ENCODE data around the gene FAM20A. TPM values are rescaled to one million over a fixed set of nuclear protein-coding genes. Genes with fewer than 3 reads are reported as not detected.

FAM20A gene
- polyA plus RNA-seq, 1 donor (not counting 4 experiments of a cell fraction or from before 2014, with no cell fraction given) = not detected

- no peaks in the 10 kb centered on the region for H4K20me1 ChIP-seq (ENCODE audit: control insufficient read depth, extremely low read depth, insufficient read depth, low read length)
- H3K36me3 ChIP-seq (ENCODE audit: control insufficient read depth in 2 of 2, extremely low read depth in 1 of 2, insufficient read depth in 2 of 2, low read length in 2 of 2) = no peaks in the 10 kb centered on the region
- no peaks in the 10 kb centered on the region for H3K79me2 ChIP-seq (ENCODE audit: control insufficient read depth, insufficient read depth, low read length)
- dilution Hi-C loops (cut with MboI; ENCODE audit: extremely low pct_ligation_motif_present, low sequenced_read_pairs) = no loop called here
- no peaks in the 10 kb centered on the region for H3K4me1 ChIP-seq (ENCODE audit: control insufficient read depth, extremely low read depth, insufficient read depth, low read length)
- no peak for FAIRE-seq
- H3K4me3 ChIP-seq (ENCODE audit: control insufficient read depth in 2 of 3, extremely low read depth in 1 of 3, insufficient read depth in 2 of 3, low read depth in 1 of 3, low read length in 3 of 3) = no peak overlapping the region
- no peak overlapping the region for H3K9ac ChIP-seq (ENCODE audit: control insufficient read depth, extremely low read depth, insufficient read depth, low read length)
- TF ChIP-seq CTCF (optimal IDR thresholded peaks at IDR 0.05 in 1 of 3, IDR thresholded peaks at IDR 0.05 in 1 of 3, conservative IDR thresholded peaks at IDR 0.05 in 1 of 3; ENCODE audit: extremely low read depth in 1 of 3, insufficient read depth in 2 of 3, low read length in 3 of 3) (no peak), EZH2 (IDR thresholded peaks at IDR 0.05; ENCODE audit: low read length) (no peak)
- DNase-seq (ENCODE audit: low read depth, low spot score) = no peak
- no peaks in the 10 kb centered on the region for H3K9me1 ChIP-seq (ENCODE audit: control insufficient read depth, extremely low read depth, insufficient read depth, low read length)
- H3K9me3 ChIP-seq (ENCODE audit: control insufficient read depth, low read depth, low read length) = no peaks in the 10 kb centered on the region
- no peak overlapping the region for H3K27ac ChIP-seq (ENCODE audit: control insufficient read depth, insufficient read depth, low read length)
- H3K4me2 ChIP-seq (ENCODE audit: control insufficient read depth, extremely low read depth, insufficient read depth, low read depth, low read length) = no peak overlapping the region
- no peak overlapping the region for H2AFZ ChIP-seq (ENCODE audit: control insufficient read depth, low read length)
- no peaks in the 10 kb centered on the region for H3K27me3 ChIP-seq (ENCODE audit: control insufficient read depth, extremely low read depth, insufficient read depth, low read length)
Measured at GRCh38 chr17:68556551-68556950, 44.6 kb downstream of the FAM20A start.

GRCh38 chr17:68544111-68544915 lies 56.9 kb downstream of the FAM20A start:
- Histone ChIP-seq H3K4me2 (ENCODE audit: control insufficient read depth, extremely low read depth, insufficient read depth, low read depth, low read length) (no peak overlapping the region), H3K79me2 (ENCODE audit: control insufficient read depth, insufficient read depth, low read length) (no peaks in the 10 kb centered on the region), H4K20me1 (ENCODE audit: control insufficient read depth, extremely low read depth, insufficient read depth, low read length) (no peaks in the 10 kb centered on the region), H3K9me1 (ENCODE audit: control insufficient read depth, extremely low read depth, insufficient read depth, low read length) (no peaks in the 10 kb centered on the region), H3K27me3 (ENCODE audit: control insufficient read depth, extremely low read depth, insufficient read depth, low read length) (no peaks in the 10 kb centered on the region), H3K9me3 (ENCODE audit: control insufficient read depth, low read depth, low read length) (no peaks in the 10 kb centered on the region), H3K27ac (ENCODE audit: control insufficient read depth, insufficient read depth, low read length) (no peak overlapping the region), H2AFZ (ENCODE audit: control insufficient read depth, low read length) (no peak overlapping the region), H3K36me3 (ENCODE audit: control insufficient read depth in 2 of 2, extremely low read depth in 1 of 2, insufficient read depth in 2 of 2, low read length in 2 of 2) (peaks cover 0 to 11% of the 10 kb centered on the region in 2 experiments), H3K4me3 (ENCODE audit: control insufficient read depth in 2 of 3, extremely low read depth in 1 of 3, insufficient read depth in 2 of 3, low read depth in 1 of 3, low read length in 3 of 3) (no peak overlapping the region), H3K4me1 (ENCODE audit: control insufficient read depth, extremely low read depth, insufficient read depth, low read length) (no peaks in the 10 kb centered on the region), H3K9ac (ENCODE audit: control insufficient read depth, extremely low read depth, insufficient read depth, low read length) (no peak overlapping the region)
- TF ChIP-seq EZH2 (IDR thresholded peaks at IDR 0.05; ENCODE audit: low read length) (no peak), CTCF (optimal IDR thresholded peaks at IDR 0.05 in 1 of 3, IDR thresholded peaks at IDR 0.05 in 1 of 3, conservative IDR thresholded peaks at IDR 0.05 in 1 of 3; ENCODE audit: extremely low read depth in 1 of 3, insufficient read depth in 2 of 3, low read length in 3 of 3) (no peak)
- DNase-seq (ENCODE audit: low read depth, low spot score) = no peak
- FAIRE-seq = no peak
- dilution Hi-C loops (cut with MboI; ENCODE audit: extremely low pct_ligation_motif_present, low sequenced_read_pairs) = loop anchor here (25.0 kb wide), 1 partner anchor 193 kb away; no protein-coding TSS in a partner anchor

All from keratinocyte (primary cell).